Muscle layer of duodenum (tissue), 2 donors: ENCODE data around the gene RPS5.
A peak's percentile ranks its signal among the peaks of the same experiment; 100 is the strongest.
"Not testable (repeated sequence)": the region's sequence is repeated elsewhere in the genome, so short reads cannot be mapped to it uniquely, and the experiment has no call there.

Experiments used
- H3K27ac ChIP-seq: one replicate; pipeline ENCODE4 v1.7.0; 2013; ENCODE audit warnings: mild to moderate bottlenecking, low read length
- H3K27me3 ChIP-seq: one replicate; pipeline ENCODE4 v1.7.0; 2013; ENCODE audit warnings: low read depth, mild to moderate bottlenecking, control low read depth, low read length
- H3K36me3 ChIP-seq, 2 donors: one replicate each; pipeline ENCODE4 v1.7.0; 2013; ENCODE audit warnings: low read length in 2 of 2, control low read depth in 1 of 2, mild to moderate bottlenecking in 1 of 2; ENCODE audit not compliant: insufficient read depth in 2 of 2, control insufficient read depth in 1 of 2
- H3K4me1 ChIP-seq, 2 donors: one replicate each; pipeline ENCODE4 v1.7.0; 2013; ENCODE audit warnings: low read length in 2 of 2, mild to moderate bottlenecking in 2 of 2, control low read depth in 1 of 2, moderate library complexity in 1 of 2; ENCODE audit not compliant: insufficient read depth in 2 of 2, control insufficient read depth in 1 of 2
- H3K4me3 ChIP-seq, 2 donors: one replicate each; pipeline ENCODE4 v1.7.0; 2013; ENCODE audit warnings: low read length in 2 of 2, low read depth in 1 of 2, mild to moderate bottlenecking in 1 of 2
- H3K9me3 ChIP-seq, 2 donors: one replicate each; pipeline ENCODE4 v1.7.0; 2013; ENCODE audit warnings: low read length in 2 of 2, control low read depth in 1 of 2, mild to moderate bottlenecking in 1 of 2; ENCODE audit not compliant: control insufficient read depth in 1 of 2
- donor health status: healthy.

RPS5 gene

DNA sequence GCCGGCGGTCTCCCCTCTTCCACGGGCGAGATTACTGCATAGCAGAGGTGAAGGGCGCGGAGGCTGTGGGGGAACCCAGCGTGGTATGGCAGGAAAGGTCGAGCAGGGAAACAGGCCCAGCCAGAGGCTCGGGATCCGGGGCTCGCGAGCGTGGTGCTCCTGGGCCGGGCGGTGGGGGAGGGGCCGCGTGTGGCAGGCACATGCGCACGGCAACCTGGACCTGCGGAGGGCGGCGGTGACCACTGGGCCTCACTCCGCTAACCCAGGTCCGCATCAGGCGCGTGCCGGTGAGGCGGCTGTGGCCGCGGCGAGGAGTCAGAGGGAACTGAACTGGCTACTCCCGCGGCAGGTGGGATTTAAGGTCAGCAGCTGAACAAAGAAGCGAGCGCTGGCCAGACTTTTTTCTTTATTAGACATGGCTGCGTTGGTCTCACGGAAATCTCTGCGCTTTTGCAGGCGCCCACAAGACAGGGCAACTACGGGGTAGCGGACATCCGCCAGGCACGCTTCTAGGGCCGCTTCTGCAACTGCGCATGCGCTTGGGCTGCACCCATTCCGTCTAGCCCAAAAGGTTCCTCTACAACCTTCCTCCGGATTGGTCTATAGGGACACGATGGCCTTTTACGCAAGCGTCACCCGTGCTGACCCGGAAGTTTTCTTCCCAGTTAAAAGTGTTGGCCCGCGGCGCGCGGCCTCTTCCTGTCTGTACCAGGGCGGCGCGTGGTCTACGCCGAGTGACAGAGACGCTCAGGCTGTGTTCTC is at the start of gene RPS5:
TSS of gene RPS5 (plus strand) at position 694 of the 762 bp plus-strand sequence. CDS start 869 bp downstream, outside the sequence.
- H3K27me3 ChIP-seq = no peaks in the 10 kb centered on the region
- H3K27ac ChIP-seq = peak within 1 kb of the TSS; percentile 98
- peak within 1 kb of the TSS; percentile 87 to 98 for H3K4me3 ChIP-seq
- H3K4me1 ChIP-seq = peaks cover 9 to 31% of the 10 kb centered on the region in 2 donors
- peaks cover 9 to 12% of the 10 kb centered on the region in 2 donors for H3K36me3 ChIP-seq
- no peaks in the 10 kb centered on the region for H3K9me3 ChIP-seq

DNA sequence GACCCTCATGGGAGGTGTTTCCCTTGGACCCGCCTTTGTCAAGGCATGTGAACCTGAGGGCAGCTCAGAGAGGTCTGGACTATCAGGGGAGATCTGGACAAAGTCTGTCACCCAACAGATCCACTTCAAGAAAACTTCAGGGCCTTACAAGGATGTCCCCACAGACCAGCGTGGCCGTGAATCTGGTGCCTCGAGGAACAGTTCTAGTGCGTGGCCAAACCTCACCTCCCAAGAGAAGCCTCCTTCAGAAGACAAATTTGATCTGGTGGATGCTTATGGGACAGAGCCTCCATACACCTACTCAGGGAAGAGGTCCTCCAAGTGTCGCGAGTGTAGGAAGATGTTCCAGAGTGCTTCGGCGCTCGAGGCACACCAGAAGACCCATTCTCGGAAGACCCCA is 48.7 kb upstream of the RPS5 start:
- no peak overlapping the region for H3K4me3 ChIP-seq
- no peaks in the 10 kb centered on the region for H3K9me3 ChIP-seq
- H3K36me3 ChIP-seq = peaks cover 36 to 64% of the 10 kb centered on the region in 2 donors
- H3K27ac ChIP-seq = no peak overlapping the region
- no peaks in the 10 kb centered on the region for H3K4me1 ChIP-seq
- H3K27me3 ChIP-seq = no peaks in the 10 kb centered on the region

DNA sequence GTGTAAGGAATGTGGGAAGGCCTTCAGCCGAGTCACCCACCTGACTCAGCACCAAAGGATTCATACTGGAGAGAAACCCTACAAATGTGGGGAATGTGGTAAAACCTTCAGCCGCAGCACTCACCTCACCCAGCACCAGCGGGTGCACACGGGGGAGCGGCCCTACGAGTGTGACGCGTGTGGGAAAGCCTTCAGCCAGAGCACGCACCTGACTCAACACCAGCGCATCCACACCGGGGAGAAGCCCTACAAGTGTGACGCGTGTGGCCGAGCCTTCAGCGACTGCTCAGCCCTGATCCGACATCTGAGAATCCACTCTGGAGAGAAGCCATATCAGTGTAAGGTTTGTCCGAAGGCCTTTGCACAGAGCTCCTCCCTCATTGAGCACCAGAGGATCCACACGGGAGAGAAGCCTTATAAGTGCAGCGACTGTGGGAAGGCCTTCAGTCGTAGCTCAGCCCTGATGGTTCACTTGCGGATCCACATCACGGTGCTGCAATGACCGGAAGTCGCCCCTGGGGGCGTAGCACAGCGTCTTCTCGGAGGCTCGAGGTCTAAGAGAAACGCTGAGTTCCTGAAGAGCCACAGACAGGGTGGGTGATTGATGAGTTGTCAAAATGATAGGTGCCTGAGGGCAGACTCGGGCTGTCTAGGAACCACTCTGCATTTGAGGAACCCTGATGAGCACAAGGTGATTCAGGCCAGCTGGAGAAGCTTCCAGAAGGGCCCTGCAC is 48.1 kb upstream of the RPS5 start:
- H3K9me3 ChIP-seq = no peaks in the 10 kb centered on the region
- no peak overlapping the region for H3K27ac ChIP-seq
- H3K36me3 ChIP-seq = peaks cover 36 to 64% of the 10 kb centered on the region in 2 donors
- H3K27me3 ChIP-seq = no peaks in the 10 kb centered on the region
- H3K4me3 ChIP-seq = no peak overlapping the region
- H3K4me1 ChIP-seq = no peaks in the 10 kb centered on the region

DNA sequence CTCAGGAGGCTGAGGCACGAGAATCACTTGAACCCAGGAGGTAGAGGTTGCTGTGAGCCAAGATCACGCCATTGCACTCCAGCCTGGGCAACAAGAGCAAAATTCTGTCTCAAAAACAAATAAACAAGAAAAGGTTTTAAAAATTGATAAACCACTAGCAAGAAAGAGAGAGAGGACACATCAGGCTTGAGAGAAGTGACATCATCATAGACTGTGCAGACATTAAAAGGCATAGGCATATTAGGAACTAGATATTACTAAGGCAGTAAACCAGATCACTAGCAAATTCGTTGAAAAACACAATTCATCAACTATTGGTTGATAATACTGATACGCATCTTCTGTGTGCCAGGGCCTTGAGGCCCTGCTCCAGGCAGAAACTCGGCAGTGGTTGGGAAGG is 41.5 kb upstream of the RPS5 start:
- Histone ChIP-seq H3K9me3 (no peaks in the 10 kb centered on the region), H3K36me3 (peaks cover 0 to 16% of the 10 kb centered on the region in 2 donors), H3K4me3 (no peak overlapping the region), H3K4me1 (peaks cover 0 to 17% of the 10 kb centered on the region in 2 donors), H3K27me3 (peaks cover 7% of the 10 kb centered on the region), H3K27ac (no peak overlapping the region)

DNA sequence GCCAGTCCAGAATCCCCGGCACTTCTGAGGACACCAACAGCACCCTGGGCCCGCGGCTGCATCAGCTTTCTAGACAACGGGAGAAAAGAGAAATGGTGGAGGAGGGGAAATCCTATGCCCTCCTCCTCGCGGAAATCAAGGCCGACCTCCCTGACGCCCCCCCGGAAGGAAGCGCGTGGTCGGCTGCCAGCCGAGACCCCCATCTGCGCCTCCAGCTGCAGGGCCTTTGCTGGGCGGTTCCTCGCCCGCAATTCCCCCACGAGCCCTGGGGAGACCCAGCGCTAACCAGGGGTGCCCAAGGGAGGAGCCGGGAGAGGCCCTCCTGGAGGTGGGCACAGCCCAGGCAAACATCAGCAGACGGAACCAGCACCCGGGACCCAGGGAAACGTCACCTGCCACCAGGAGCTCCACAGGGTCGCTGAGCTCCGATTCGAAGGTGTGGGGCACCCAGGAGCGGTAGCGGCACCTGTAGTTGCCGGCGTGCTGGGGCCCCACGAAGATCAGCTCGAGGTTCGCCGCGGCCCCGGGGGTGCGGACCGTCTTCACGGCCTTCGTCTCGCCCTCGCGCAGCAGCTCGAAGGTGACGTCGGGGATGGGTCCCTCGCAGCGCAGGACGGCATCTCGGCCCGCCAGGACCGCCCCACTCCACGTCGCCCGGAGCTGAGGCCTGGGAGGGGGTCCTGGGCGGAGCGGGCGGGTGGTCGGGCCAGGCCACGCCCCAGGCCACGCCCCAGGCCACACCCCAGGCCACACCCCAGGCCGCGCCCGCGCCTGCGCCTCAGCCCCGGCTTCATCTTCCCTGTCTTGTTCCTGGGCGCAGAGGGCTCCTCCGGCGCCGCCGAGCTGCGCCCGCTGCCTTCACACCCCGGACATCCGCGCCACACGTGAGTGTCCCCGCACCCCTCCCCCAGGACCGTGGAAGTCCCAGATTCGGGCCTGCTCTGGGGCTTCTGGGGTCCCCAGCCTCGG is 39.8 kb upstream of the RPS5 start:
- Histone ChIP-seq H3K4me1 (peaks cover 0 to 18% of the 10 kb centered on the region in 2 donors), H3K9me3 (no peaks in the 10 kb centered on the region), H3K27ac (no peak overlapping the region), H3K4me3 (peak overlapping the region; percentile 55 to 62), H3K36me3 (peaks cover 0 to 4% of the 10 kb centered on the region in 2 donors), H3K27me3 (peaks cover 10% of the 10 kb centered on the region)

DNA sequence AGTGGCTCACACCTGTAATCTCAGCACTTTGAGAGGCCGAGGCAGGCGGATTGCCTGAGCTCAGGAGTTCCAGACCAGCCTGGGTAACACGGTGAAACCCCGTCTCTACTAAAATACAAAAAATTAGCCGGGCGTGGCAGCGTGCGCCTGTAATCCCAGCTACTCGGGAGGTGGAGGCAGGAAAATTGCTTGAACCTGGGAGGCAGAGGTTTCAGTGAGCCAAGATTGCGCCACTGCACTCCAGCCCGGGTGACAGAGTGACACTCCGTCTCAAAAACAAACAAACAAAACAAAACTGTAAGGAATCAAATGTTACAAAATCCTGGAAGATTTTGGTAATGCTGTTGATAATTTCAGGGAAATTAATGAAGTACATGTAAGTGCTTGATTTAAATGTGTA is 39.0 kb upstream of the RPS5 start:
- peaks cover 12% of the 10 kb centered on the region for H3K27me3 ChIP-seq
- H3K4me1 ChIP-seq = peaks cover 0 to 18% of the 10 kb centered on the region in 2 donors
- H3K27ac ChIP-seq, H3K36me3 ChIP-seq, H3K9me3 ChIP-seq: not testable (repeated sequence)
- H3K4me3 ChIP-seq = peak overlapping the region; percentile 55 to 62

DNA sequence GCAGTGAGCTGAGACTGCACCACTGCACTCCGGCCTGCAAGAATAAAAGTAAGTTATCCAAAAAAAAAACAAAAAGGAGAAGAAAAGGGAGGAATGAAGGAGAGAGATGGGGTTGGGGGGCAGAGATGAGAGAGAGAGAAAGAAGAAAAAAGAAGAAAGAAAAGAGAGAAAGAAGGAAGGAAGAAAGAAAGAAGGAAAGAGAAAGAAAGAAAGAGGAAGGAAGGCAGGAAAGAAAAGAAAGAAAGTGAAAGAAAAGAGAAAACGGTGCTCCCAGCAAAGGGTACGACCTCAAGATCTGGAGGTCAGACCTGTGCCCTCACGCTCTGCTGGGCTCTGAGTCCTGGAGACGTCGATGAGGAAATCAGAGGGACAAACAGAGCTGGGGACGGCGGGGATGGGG is 37.5 kb upstream of the RPS5 start:
- peaks cover 0 to 4% of the 10 kb centered on the region in 2 donors for H3K36me3 ChIP-seq
- no peaks in the 10 kb centered on the region for H3K9me3 ChIP-seq
- peaks cover 0 to 18% of the 10 kb centered on the region in 2 donors for H3K4me1 ChIP-seq
- no peak overlapping the region for H3K27ac ChIP-seq
- H3K4me3 ChIP-seq = peak overlapping the region in 1 of 2 donors; percentile 54
- peaks cover 12% of the 10 kb centered on the region for H3K27me3 ChIP-seq

DNA sequence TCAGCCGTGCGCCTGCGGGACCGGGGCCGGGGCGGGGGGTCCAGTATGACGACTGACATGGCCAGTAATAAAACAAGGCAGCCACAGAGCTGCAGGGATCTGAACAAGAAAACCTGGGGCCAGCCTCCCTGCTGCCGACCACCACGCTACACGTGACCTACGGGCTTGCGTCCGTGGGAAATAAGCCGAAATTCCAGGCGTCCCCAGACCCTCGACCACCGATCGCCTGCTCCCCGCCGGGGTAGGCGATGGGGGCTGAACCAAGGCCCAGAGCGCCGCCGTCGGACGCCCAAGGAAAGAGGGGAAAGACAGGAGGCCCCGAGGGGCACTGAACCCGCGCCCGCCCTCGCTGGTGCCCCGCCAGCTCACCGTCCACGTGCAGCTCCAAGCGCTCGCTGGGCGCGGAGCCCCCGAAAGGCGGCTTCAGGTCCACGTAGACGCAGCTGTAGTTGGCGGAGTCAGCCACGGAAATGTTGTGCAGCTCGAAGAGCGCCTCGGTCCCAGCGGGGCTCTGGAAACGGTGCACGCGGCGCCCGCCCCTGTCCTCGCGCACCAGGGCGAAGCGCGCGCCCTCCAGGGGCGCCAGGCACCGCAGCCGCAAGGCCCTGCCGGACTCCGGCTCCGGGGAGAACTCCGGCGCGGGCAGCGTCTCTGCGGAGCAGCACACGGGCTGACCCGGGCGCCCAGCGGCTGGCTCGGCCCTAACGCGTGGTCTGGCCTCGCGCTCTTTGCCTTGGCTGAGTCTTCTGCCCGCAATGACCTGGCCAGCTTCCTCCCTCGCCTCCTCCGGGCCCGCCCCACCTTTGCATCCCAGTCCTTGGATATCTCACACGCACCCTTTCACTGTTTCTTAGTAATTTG is 36.8 kb upstream of the RPS5 start:
- Histone ChIP-seq H3K27me3 (peaks cover 12% of the 10 kb centered on the region), H3K4me3 (peak overlapping the region in 1 of 2 donors; percentile 54)

DNA sequence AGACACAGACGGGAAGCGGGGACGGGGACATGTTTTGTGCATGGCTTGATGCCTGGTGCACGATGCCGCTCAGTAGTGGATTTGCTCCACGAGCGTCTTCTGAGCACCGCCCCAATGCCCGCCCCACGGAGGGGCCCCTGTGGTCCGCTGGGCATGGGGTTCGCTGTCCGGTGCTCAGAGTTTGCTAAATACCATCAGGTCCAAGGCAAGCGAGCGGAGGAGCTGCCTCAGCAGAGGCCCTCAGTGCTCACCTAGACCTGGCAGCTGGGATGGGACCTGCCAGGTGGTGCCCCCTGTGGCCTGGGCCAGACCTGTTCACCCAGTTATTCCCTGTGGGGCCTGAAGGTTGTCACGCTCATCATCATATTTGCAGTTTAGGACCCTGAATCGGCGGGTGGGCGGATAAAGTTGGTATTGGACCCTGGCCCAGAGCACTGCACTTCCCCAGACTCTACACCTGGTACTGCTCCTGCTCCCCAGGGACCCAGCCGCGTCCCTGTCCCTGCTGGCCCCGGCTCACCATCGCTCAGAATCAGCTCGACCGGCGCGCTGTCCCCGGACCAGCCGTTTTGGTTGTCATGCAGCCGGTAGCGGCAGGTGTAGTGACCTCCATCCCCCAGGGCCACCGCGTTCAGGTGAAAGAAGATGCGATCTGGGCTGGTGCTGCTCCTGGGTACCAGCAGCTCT is 36.1 kb upstream of the RPS5 start:
- Histone ChIP-seq H3K4me1 (peaks cover 0 to 23% of the 10 kb centered on the region in 2 donors), H3K9me3 (no peaks in the 10 kb centered on the region), H3K4me3 (no peak overlapping the region), H3K27ac (no peak overlapping the region), H3K27me3 (peaks cover 13% of the 10 kb centered on the region), H3K36me3 (peaks cover 0 to 4% of the 10 kb centered on the region in 2 donors)

More for the DNA sequence above, 36.8 kb upstream of the RPS5 start:
- Histone ChIP-seq H3K4me1 (peaks cover 0 to 18% of the 10 kb centered on the region in 2 donors), H3K36me3 (peaks cover 0 to 4% of the 10 kb centered on the region in 2 donors), H3K27ac (no peak overlapping the region), H3K9me3 (no peaks in the 10 kb centered on the region)

DNA sequence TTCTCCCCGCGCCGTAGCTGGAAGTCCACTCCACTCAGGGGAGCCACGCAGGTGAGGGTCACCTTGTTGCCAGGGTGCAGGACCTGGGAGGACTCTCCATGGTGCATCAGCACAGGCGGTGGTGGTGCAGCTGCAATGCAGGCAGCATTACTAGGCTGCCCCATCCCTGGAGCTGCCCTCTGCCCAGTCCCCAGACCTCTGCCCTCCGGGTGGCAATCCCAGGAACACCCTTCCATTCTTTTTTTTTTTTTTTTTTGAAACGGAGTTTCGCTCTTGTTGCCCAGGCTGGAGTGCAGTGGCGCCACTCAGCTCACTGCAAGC is 35.6 kb upstream of the RPS5 start:
- peaks cover 18% of the 10 kb centered on the region for H3K27me3 ChIP-seq
- no peak overlapping the region for H3K4me3 ChIP-seq
- H3K9me3 ChIP-seq = no peaks in the 10 kb centered on the region
- peaks cover 0 to 28% of the 10 kb centered on the region in 2 donors for H3K4me1 ChIP-seq
- H3K27ac ChIP-seq = no peak overlapping the region
- peaks cover 0 to 4% of the 10 kb centered on the region in 2 donors for H3K36me3 ChIP-seq
